Measurements from ENCODE around the gene PAQR6.

- TF ChIP-seq POLR2A (IDR thresholded peaks at IDR 0.05; ENCODE audit: low read length): no peak
- no peak for TF ChIP-seq GATA1 (IDR thresholded peaks at IDR 0.05; ENCODE audit: low read depth, low read length)
Observed at GRCh38 chr1:156242738-156243137, 5.1 kb downstream of the PAQR6 start.

Data from erythroblast (primary cell).